ENCODE data around the gene ATP8A2. TPM values are rescaled to one million over a fixed set of nuclear protein-coding genes. Genes with fewer than 3 reads are reported as not detected.

Gene ATP8A2
- total RNA-seq, 3 donors from 2014 or later (not counting 1 experiment from before 2014, with no cell fraction given): 0.43 to 0.68 (median 0.59) TPM

DNA sequence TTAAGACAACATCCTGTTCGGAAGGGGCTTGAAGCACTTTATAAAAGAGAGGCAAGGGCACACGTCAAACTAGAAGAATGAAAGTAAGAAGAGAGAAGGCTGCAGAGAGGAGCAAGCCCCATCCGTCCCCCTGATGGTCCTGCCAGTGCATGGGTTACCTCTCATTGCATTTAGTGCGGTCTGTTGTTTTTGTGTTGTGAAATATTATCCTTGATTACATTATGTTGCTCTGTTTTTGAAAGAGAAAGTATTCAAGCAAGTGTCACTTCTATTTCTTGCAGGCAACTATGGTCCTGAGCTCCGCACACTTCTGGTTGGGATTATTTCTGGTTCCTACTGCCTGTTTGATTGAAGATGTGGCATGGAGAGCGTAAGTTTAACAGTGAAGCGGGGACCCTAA, 589.5 kb downstream of the ATP8A2 start:
- Mint-ChIP-seq H3K27ac (no peak overlapping the region), H3K36me3 (no peaks in the 10 kb centered on the region), H3K27me3 (ENCODE audit: low read depth in 2 of 2) (peaks cover 6 to 12% of the 10 kb centered on the region in 2 donors), H3K9me3 (peaks cover 0 to 2% of the 10 kb centered on the region in 2 donors), H3K4me1 (no peaks in the 10 kb centered on the region), H3K4me3 (no peak overlapping the region)
- Histone ChIP-seq H3K27ac (ENCODE audit: low read length) (no peak overlapping the region), H3K36me3 (ENCODE audit: control insufficient read depth, insufficient read depth, low read length) (no peaks in the 10 kb centered on the region), H3K9me3 (ENCODE audit: control insufficient read depth, insufficient read depth, low read length) (no peaks in the 10 kb centered on the region), H3K4me1 (ENCODE audit: control insufficient read depth, insufficient read depth, low read length) (no peaks in the 10 kb centered on the region), H3K4me3 (ENCODE audit: low read length) (no peak overlapping the region), H3K27me3 (ENCODE audit: control insufficient read depth, insufficient read depth, low read length) (no peaks in the 10 kb centered on the region)
- no peak for ATAC-seq
- TF ChIP-seq, protein P1, sequence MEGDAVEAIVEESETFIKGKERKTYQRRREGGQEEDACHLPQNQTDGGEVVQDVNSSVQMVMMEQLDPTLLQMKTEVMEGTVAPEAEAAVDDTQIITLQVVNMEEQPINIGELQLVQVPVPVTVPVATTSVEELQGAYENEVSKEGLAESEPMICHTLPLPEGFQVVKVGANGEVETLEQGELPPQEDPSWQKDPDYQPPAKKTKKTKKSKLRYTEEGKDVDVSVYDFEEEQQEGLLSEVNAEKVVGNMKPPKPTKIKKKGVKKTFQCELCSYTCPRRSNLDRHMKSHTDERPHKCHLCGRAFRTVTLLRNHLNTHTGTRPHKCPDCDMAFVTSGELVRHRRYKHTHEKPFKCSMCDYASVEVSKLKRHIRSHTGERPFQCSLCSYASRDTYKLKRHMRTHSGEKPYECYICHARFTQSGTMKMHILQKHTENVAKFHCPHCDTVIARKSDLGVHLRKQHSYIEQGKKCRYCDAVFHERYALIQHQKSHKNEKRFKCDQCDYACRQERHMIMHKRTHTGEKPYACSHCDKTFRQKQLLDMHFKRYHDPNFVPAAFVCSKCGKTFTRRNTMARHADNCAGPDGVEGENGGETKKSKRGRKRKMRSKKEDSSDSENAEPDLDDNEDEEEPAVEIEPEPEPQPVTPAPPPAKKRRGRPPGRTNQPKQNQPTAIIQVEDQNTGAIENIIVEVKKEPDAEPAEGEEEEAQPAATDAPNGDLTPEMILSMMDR (IDR thresholded peaks at IDR 0.05): no peak
- intact Hi-C loops (cut with micrococcal nuclease): no loop called here
- DNase-seq: no peak
- WGBS (ENCODE audit: insufficient coverage): 90% methylated on average over 7 of the region's 7 CpGs

DNA sequence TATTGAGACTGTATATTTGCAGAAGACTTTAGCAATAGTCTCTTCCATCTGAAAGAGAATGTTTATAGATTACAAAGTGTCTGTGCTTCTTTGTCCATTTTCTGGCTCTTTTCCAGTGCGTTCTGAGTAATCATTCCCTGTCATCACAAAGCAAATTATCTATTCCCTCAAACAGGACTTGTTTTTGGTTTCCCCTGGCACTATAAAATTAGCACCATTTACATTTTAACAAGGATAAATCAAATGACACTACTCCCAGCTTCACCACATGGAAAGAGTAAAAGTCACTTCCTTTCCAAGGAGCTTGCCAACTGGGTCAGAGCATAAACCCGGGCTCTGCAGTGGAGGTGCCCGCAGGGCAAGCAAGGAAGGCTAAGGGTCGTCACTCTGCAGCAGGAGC, 591.9 kb downstream of the ATP8A2 start:
- intact Hi-C loops (cut with micrococcal nuclease): no loop called here
- no peak overlapping the region for H3K27ac ChIP-seq (ENCODE audit: low read length)
- no peaks in the 10 kb centered on the region for H3K4me1 ChIP-seq (ENCODE audit: control insufficient read depth, insufficient read depth, low read length)
- no peaks in the 10 kb centered on the region for H3K27me3 ChIP-seq (ENCODE audit: control insufficient read depth, insufficient read depth, low read length)
- Mint-ChIP-seq H3K36me3 (no peaks in the 10 kb centered on the region), H3K27me3 (ENCODE audit: low read depth in 2 of 2) (peaks cover 6 to 12% of the 10 kb centered on the region in 2 donors), H3K4me1 (no peaks in the 10 kb centered on the region), H3K27ac (no peak overlapping the region), H3K9me3 (no peaks in the 10 kb centered on the region), H3K4me3 (no peak overlapping the region)
- no peak for DNase-seq
- ATAC-seq: no peak
- WGBS (ENCODE audit: insufficient coverage): 77% methylated on average over 4 of the region's 4 CpGs
- no peaks in the 10 kb centered on the region for H3K9me3 ChIP-seq (ENCODE audit: control insufficient read depth, insufficient read depth, low read length)
- TF ChIP-seq, protein P1 (IDR thresholded peaks at IDR 0.05): no peak
- H3K36me3 ChIP-seq (ENCODE audit: control insufficient read depth, insufficient read depth, low read length): no peaks in the 10 kb centered on the region
- no peak overlapping the region for H3K4me3 ChIP-seq (ENCODE audit: low read length)

DNA sequence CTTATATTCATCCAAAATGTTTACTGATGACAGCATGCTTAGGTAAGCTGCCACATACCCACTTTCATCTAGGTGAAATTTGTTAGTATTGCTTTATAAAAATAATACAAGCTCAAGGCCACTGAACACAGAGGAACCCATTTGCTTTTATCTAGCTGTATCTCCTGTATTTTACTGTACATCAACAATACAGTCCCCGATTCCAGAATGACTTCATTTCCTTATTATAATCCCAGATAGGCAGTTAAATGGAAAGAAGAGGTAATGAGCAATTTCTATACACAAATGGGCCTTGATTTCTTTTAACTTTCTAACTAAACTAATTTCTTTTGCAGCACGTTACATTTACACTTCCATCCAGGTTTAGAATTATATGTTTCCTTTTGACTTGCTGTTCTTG, 593.8 kb downstream of the ATP8A2 start:
- Histone ChIP-seq H3K4me1 (ENCODE audit: control insufficient read depth, insufficient read depth, low read length) (no peaks in the 10 kb centered on the region), H3K27ac (ENCODE audit: low read length) (no peak overlapping the region), H3K9me3 (ENCODE audit: control insufficient read depth, insufficient read depth, low read length) (no peaks in the 10 kb centered on the region), H3K27me3 (ENCODE audit: control insufficient read depth, insufficient read depth, low read length) (no peaks in the 10 kb centered on the region), H3K36me3 (ENCODE audit: control insufficient read depth, insufficient read depth, low read length) (no peaks in the 10 kb centered on the region), H3K4me3 (ENCODE audit: low read length) (no peak overlapping the region)
- ATAC-seq: no peak
- Mint-ChIP-seq H3K4me3 (no peak overlapping the region), H3K9me3 (no peaks in the 10 kb centered on the region), H3K36me3 (no peaks in the 10 kb centered on the region), H3K27me3 (ENCODE audit: low read depth in 2 of 2) (peaks cover 5 to 10% of the 10 kb centered on the region in 2 donors), H3K4me1 (no peaks in the 10 kb centered on the region), H3K27ac (no peak overlapping the region)
- WGBS (ENCODE audit: insufficient coverage): no CpG with 5 or more reads among the region's 2 CpGs
- intact Hi-C loops (cut with micrococcal nuclease): no loop called here
- TF ChIP-seq, protein P1 (IDR thresholded peaks at IDR 0.05): no peak
- DNase-seq: no peak

DNA sequence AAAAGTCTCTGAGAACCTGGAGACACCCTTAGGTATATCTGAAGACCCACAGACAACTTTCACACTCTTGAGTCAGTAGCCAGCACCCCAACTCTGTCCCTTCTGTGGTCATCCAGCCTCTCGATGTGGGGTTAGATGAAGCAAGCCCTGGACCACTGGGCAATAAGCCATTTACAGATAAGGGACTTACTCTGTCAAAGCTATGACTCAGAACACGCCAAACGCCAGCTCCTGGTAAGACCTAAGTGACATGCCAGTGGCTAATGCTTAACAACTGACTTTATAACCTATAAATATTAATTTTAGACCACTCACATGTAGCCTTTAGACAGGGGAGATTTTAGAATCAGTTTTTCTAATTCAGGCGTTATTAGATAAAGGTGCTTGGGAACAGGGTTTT, 594.3 kb downstream of the ATP8A2 start:
- ATAC-seq (no peak), DNase-seq (no peak)
- Mint-ChIP-seq H3K27ac (no peak overlapping the region), H3K27me3 (ENCODE audit: low read depth in 2 of 2) (peaks cover 1 to 5% of the 10 kb centered on the region in 2 donors), H3K4me1 (peaks cover 1 to 2% of the 10 kb centered on the region in 2 donors), H3K36me3 (no peaks in the 10 kb centered on the region), H3K9me3 (no peaks in the 10 kb centered on the region), H3K4me3 (no peak overlapping the region)
- TF ChIP-seq, protein P1 (IDR thresholded peaks at IDR 0.05): no peak
- no peaks in the 10 kb centered on the region for H3K36me3 ChIP-seq (ENCODE audit: control insufficient read depth, insufficient read depth, low read length)
- intact Hi-C loops (cut with micrococcal nuclease): no loop called here
- no peaks in the 10 kb centered on the region for H3K4me1 ChIP-seq (ENCODE audit: control insufficient read depth, insufficient read depth, low read length)
- no peak overlapping the region for H3K4me3 ChIP-seq (ENCODE audit: low read length)
- H3K9me3 ChIP-seq (ENCODE audit: control insufficient read depth, insufficient read depth, low read length): no peaks in the 10 kb centered on the region
- no peak overlapping the region for H3K27ac ChIP-seq (ENCODE audit: low read length)
- WGBS (ENCODE audit: insufficient coverage): 87% methylated on average over 4 of the region's 4 CpGs
- H3K27me3 ChIP-seq (ENCODE audit: control insufficient read depth, insufficient read depth, low read length): no peaks in the 10 kb centered on the region

All from natural killer cell (primary cell).